GM23338 (cell line): Measurements from ENCODE around the gene GAS1. TPM values are rescaled to one million over a fixed set of nuclear protein-coding genes. Genes with fewer than 3 reads are reported as not detected.

Experiments used
- ATAC-seq: fragments of 200-7000 bp; cut with Tn5 transposase; 3 replicates; pipeline ENCODE4 v1.9.1; 2020
- DNase-seq: peaks from one replicate; pipeline ENCODE4 v3.0.0-alpha.2; 2015; ENCODE audit warnings: low spot score
- H2AFZ ChIP-seq: fragments of 200-600 bp; sonication (generic); 2 replicates; pipeline ENCODE4 v1.8.0; 2016; ENCODE audit warnings: antibody characterized with exemption, mild to moderate bottlenecking, moderate library complexity
- H3F3A ChIP-seq: fragments of 200-600 bp; sonication (generic); replicated peaks from 2 replicates; pipeline ENCODE4 v1.8.0; 2017; ENCODE audit warnings: antibody characterized with exemption, mixed run types, low read depth
- H3K27ac ChIP-seq: fragments of 200-600 bp; sonication (generic); 2 replicates; pipeline ENCODE4 v1.6.1; 2016; ENCODE audit warnings: low read depth
- H3K27me3 ChIP-seq: fragments of 200-600 bp; sonication (generic); 2 replicates; pipeline ENCODE4 v1.8.0; 2016; ENCODE audit warnings: mild to moderate bottlenecking, mixed run types, moderate library complexity; ENCODE audit not compliant: insufficient read depth
- H3K36me3 ChIP-seq: fragments of 200-600 bp; sonication (generic); 2 replicates; pipeline ENCODE4 v1.8.0; 2016; ENCODE audit warnings: mild to moderate bottlenecking; ENCODE audit not compliant: insufficient read depth
- H3K4me1 ChIP-seq: fragments of 200-600 bp; sonication (generic); 2 replicates; pipeline ENCODE4 v1.8.0; 2016; ENCODE audit warnings: mild to moderate bottlenecking, moderate library complexity; ENCODE audit not compliant: insufficient read depth
- H3K4me2 ChIP-seq: fragments of 200-600 bp; sonication (generic); 2 replicates; pipeline ENCODE4 v1.7.1; 2017; ENCODE audit warnings: mixed run types
- H3K4me3 ChIP-seq: fragments of 200-600 bp; sonication (generic); 2 replicates; pipeline ENCODE4 v1.6.1; 2016; ENCODE audit warnings: mixed run types
- H3K79me2 ChIP-seq: fragments of 200-600 bp; sonication (generic); replicated peaks from 2 replicates; pipeline ENCODE4 v1.8.0; 2017; ENCODE audit warnings: mild to moderate bottlenecking; ENCODE audit not compliant: insufficient read depth
- H3K9me2 ChIP-seq: fragments of 200-600 bp; sonication (generic); 2 replicates; pipeline ENCODE4 v1.8.0; 2017; ENCODE audit not compliant: insufficient read depth
- H4K20me1 ChIP-seq: fragments of 200-600 bp; sonication (generic); replicated peaks from 2 replicates; pipeline ENCODE4 v1.8.0; 2017; ENCODE audit warnings: mild to moderate bottlenecking; ENCODE audit not compliant: insufficient read depth
- H3K27ac Mint-ChIP-seq: 2 replicates; pipeline ENCODE4 v1.8.0; 2020; ENCODE audit warnings: inconsistent platforms, mild to moderate bottlenecking, moderate library complexity, mixed read lengths
- H3K27me3 Mint-ChIP-seq: 3 replicates; pipeline ENCODE4 v1.8.0; 2022; ENCODE audit warnings: low read depth, mild to moderate bottlenecking, moderate library complexity, mixed read lengths, inconsistent platforms; ENCODE audit not compliant: insufficient read depth, poor library complexity
- H3K36me3 Mint-ChIP-seq: 3 replicates; pipeline ENCODE4 v1.8.0; 2021; ENCODE audit warnings: low read depth, mild to moderate bottlenecking, inconsistent platforms, moderate library complexity, mixed read lengths
- H3K4me1 Mint-ChIP-seq: 3 replicates; pipeline ENCODE4 v1.8.0; 2020; ENCODE audit warnings: mild to moderate bottlenecking, inconsistent platforms, mixed read lengths
- H3K4me3 Mint-ChIP-seq: 3 replicates; pipeline ENCODE4 v1.8.0; 2021; ENCODE audit warnings: moderate library complexity, mild to moderate bottlenecking, inconsistent platforms, mixed read lengths
- H3K9me3 Mint-ChIP-seq: 3 replicates; pipeline ENCODE4 v1.8.0; 2020; ENCODE audit warnings: moderate library complexity, mild to moderate bottlenecking, inconsistent platforms, mixed read lengths
- CREB1 ChIP-seq: fragments of 250-450 bp; sonication (Bioruptor Pico); IDR thresholded peaks from 2 replicates; pipeline ENCODE4 v1.5.0; 2020; ENCODE audit warnings: low read depth, mild to moderate bottlenecking, moderate library complexity
- EZH2phosphoT487 ChIP-seq: fragments of 200-600 bp; sonication (generic); IDR thresholded peaks from one replicate; pipeline ENCODE4 v1.8.1; 2018; ENCODE audit warnings: antibody characterized with exemption; ENCODE audit not compliant: unreplicated experiment
- JUNB ChIP-seq: IDR thresholded peaks from one replicate; pipeline ENCODE4 v1.6.1; 2016; ENCODE audit warnings: antibody characterized with exemption; ENCODE audit not compliant: unreplicated experiment
- NANOG ChIP-seq: IDR thresholded peaks from 2 replicates; pipeline ENCODE4 v1.6.1; 2016; ENCODE audit warnings: antibody characterized with exemption, borderline replicate concordance
- POLR2AphosphoS5 ChIP-seq: IDR thresholded peaks from 2 replicates; pipeline ENCODE4 v1.6.1; 2016; ENCODE audit warnings: antibody characterized with exemption, low read depth
- STAT1 ChIP-seq: IDR thresholded peaks from one replicate; pipeline ENCODE4 v1.6.1; 2016; ENCODE audit warnings: antibody characterized with exemption; ENCODE audit not compliant: unreplicated experiment
- ZNF114 ChIP-seq: fragments of 250-450 bp; sonication (Bioruptor Pico); IDR thresholded peaks from 2 replicates; pipeline ENCODE4 v1.5.0; 2020; ENCODE audit warnings: mild to moderate bottlenecking, moderate library complexity
- ZNF331 ChIP-seq: fragments of 250-450 bp; sonication (Bioruptor Pico); IDR thresholded peaks from 2 replicates; pipeline ENCODE4 v1.5.0; 2020; ENCODE audit warnings: low read depth, mild to moderate bottlenecking, moderate library complexity
- polyA plus RNA-seq: library from polyadenylated mRNA; unstranded; fragments of >200 nt; fragmentation: Nextera tagmentation; extraction: Ambion mirVana; gene quantifications from 2 replicates; pipeline ENCODE4 v1.2.1, GENCODE V29; 2016
- total RNA-seq: library from RNA; depleted of rRNA; stranded (reverse); fragments of >200 nt; shearing (Covaris generic); gene quantifications from 2 replicates; pipeline ENCODE4 v1.2.3, GENCODE V29; 2014
- TF ChIP-seq, protein P1 (sequence below): IDR thresholded peaks from 2 replicates; pipeline ENCODE4 v1.6.1; 2016; ENCODE audit warnings: antibody characterized with exemption
- TF ChIP-seq, protein P2 (sequence below), 2 experiments: fragments of 200-600 bp in 1 of 2; sonication (generic) in 1 of 2; conservative IDR thresholded peaks; 2 replicates each; pipeline versions ENCODE4 v1.5.1 to v1.6.1; 2016 to 2017; ENCODE audit warnings: antibody characterized with exemption in 2 of 2, low read depth in 2 of 2, mild to moderate bottlenecking in 2 of 2, moderate library complexity in 1 of 2
- TF ChIP-seq, protein P3 (sequence below): fragments of 250-450 bp; sonication (Bioruptor Pico); IDR thresholded peaks from 2 replicates; pipeline ENCODE4 v1.5.0; 2020; ENCODE audit warnings: mild to moderate bottlenecking, moderate library complexity

GAS1 gene
- total and polyA plus RNA-seq, 2 experiments from 2014 or later: 1.4 to 7.7 TPM

DNA sequence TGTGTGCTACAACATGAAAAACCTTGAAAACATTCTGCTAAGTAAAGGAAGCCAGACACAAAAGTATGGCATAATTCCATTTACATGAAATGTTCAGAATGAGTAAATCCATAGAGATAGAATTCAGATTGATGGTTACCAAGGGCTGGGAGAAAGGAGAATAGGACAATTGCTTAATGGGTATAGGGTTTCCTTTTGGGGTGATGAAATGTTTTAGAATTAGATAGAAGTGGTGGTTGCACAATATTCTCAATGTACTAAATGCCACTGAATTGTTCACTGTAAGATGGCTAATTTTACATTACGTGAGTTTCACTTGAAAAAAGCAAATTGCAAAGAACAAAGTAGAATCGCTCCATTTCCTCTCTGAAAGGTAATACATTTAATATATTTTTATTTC lies 43.0 kb upstream of the GAS1 start:
- no peak for DNase-seq

DNA sequence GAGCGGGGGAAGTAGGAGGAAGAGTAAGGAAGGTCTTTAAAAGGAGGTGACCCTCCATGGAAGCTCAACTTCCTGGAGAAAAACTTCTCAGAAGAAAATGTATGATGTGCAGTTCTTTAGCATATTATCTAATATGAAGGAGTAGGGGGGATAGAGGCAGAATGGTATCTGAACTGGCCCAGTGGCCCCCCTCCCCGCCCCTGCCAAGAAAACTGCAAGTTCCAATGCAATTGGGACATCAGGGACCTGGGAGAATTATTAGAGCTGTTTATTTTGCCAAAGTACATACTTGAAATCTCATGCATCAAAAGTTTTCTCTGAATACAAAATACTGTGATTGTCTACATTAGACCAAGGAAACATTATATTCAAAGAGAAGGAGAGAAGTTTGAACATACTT lies 40.6 kb upstream of the GAS1 start:
- Histone ChIP-seq H3K4me2 (no peak overlapping the region), H3K36me3 (no peaks in the 10 kb centered on the region), H3K4me1 (no peaks in the 10 kb centered on the region), H3K4me3 (no peak overlapping the region), H3F3A (no peaks in the 10 kb centered on the region), H3K27me3 (no peaks in the 10 kb centered on the region), H4K20me1 (no peaks in the 10 kb centered on the region), H2AFZ (no peak overlapping the region), H3K27ac (no peak overlapping the region), H3K9me2 (no peaks in the 10 kb centered on the region), H3K79me2 (no peaks in the 10 kb centered on the region)
- Mint-ChIP-seq H3K4me3 (no peak overlapping the region), H3K36me3 (no peaks in the 10 kb centered on the region), H3K9me3 (no peaks in the 10 kb centered on the region), H3K27ac (no peak overlapping the region), H3K27me3 (peaks cover 1% of the 10 kb centered on the region), H3K4me1 (no peaks in the 10 kb centered on the region)
- no peak for DNase-seq
- no peak for ATAC-seq
- TF ChIP-seq, protein P1, sequence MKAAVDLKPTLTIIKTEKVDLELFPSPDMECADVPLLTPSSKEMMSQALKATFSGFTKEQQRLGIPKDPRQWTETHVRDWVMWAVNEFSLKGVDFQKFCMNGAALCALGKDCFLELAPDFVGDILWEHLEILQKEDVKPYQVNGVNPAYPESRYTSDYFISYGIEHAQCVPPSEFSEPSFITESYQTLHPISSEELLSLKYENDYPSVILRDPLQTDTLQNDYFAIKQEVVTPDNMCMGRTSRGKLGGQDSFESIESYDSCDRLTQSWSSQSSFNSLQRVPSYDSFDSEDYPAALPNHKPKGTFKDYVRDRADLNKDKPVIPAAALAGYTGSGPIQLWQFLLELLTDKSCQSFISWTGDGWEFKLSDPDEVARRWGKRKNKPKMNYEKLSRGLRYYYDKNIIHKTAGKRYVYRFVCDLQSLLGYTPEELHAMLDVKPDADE: no peak
- TF ChIP-seq, protein P2, sequence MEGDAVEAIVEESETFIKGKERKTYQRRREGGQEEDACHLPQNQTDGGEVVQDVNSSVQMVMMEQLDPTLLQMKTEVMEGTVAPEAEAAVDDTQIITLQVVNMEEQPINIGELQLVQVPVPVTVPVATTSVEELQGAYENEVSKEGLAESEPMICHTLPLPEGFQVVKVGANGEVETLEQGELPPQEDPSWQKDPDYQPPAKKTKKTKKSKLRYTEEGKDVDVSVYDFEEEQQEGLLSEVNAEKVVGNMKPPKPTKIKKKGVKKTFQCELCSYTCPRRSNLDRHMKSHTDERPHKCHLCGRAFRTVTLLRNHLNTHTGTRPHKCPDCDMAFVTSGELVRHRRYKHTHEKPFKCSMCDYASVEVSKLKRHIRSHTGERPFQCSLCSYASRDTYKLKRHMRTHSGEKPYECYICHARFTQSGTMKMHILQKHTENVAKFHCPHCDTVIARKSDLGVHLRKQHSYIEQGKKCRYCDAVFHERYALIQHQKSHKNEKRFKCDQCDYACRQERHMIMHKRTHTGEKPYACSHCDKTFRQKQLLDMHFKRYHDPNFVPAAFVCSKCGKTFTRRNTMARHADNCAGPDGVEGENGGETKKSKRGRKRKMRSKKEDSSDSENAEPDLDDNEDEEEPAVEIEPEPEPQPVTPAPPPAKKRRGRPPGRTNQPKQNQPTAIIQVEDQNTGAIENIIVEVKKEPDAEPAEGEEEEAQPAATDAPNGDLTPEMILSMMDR (conservative IDR thresholded peaks at IDR 0.05; ENCODE audit: low read depth in 2 of 2): no peak
- TF ChIP-seq CREB1 (CRISPR knock-in tag): no peak
- TF ChIP-seq POLR2AphosphoS5: no peak
- no peak for TF ChIP-seq ZNF114 (CRISPR knock-in tag)
- TF ChIP-seq, protein P3, sequence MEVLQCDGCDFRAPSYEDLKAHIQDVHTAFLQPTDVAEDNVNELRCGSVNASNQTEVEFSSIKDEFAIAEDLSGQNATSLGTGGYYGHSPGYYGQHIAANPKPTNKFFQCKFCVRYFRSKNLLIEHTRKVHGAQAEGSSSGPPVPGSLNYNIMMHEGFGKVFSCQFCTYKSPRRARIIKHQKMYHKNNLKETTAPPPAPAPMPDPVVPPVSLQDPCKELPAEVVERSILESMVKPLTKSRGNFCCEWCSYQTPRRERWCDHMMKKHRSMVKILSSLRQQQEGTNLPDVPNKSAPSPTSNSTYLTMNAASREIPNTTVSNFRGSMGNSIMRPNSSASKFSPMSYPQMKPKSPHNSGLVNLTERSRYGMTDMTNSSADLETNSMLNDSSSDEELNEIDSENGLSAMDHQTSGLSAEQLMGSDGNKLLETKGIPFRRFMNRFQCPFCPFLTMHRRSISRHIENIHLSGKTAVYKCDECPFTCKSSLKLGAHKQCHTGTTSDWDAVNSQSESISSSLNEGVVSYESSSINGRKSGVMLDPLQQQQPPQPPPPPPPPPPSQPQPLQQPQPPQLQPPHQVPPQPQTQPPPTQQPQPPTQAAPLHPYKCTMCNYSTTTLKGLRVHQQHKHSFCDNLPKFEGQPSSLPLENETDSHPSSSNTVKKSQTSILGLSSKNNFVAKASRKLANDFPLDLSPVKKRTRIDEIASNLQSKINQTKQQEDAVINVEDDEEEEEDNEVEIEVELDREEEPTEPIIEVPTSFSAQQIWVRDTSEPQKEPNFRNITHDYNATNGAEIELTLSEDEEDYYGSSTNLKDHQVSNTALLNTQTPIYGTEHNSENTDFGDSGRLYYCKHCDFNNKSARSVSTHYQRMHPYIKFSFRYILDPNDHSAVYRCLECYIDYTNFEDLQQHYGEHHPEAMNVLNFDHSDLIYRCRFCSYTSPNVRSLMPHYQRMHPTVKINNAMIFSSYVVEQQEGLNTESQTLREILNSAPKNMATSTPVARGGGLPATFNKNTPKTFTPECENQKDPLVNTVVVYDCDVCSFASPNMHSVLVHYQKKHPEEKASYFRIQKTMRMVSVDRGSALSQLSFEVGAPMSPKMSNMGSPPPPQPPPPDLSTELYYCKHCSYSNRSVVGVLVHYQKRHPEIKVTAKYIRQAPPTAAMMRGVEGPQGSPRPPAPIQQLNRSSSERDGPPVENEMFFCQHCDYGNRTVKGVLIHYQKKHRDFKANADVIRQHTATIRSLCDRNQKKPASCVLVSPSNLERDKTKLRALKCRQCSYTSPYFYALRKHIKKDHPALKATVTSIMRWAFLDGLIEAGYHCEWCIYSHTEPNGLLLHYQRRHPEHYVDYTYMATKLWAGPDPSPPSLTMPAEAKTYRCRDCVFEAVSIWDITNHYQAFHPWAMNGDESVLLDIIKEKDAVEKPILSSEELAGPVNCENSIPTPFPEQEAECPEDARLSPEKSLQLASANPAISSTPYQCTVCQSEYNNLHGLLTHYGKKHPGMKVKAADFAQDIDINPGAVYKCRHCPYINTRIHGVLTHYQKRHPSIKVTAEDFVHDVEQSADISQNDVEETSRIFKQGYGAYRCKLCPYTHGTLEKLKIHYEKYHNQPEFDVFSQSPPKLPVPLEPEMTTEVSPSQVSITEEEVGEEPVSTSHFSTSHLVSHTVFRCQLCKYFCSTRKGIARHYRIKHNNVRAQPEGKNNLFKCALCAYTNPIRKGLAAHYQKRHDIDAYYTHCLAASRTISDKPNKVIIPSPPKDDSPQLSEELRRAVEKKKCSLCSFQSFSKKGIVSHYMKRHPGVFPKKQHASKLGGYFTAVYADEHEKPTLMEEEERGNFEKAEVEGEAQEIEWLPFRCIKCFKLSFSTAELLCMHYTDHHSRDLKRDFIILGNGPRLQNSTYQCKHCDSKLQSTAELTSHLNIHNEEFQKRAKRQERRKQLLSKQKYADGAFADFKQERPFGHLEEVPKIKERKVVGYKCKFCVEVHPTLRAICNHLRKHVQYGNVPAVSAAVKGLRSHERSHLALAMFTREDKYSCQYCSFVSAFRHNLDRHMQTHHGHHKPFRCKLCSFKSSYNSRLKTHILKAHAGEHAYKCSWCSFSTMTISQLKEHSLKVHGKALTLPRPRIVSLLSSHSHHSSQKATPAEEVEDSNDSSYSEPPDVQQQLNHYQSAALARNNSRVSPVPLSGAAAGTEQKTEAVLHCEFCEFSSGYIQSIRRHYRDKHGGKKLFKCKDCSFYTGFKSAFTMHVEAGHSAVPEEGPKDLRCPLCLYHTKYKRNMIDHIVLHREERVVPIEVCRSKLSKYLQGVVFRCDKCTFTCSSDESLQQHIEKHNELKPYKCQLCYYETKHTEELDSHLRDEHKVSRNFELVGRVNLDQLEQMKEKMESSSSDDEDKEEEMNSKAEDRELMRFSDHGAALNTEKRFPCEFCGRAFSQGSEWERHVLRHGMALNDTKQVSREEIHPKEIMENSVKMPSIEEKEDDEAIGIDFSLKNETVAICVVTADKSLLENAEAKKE (CRISPR knock-in tag): no peak
- no peak for TF ChIP-seq EZH2phosphoT487

More for the DNA sequence above, 43.0 kb upstream of the GAS1 start:
- H3K4me1 Mint-ChIP-seq: no peaks in the 10 kb centered on the region
- no peak overlapping the region for H3K4me2 ChIP-seq
- no peak overlapping the region for H2AFZ ChIP-seq
- H3K36me3 ChIP-seq: no peaks in the 10 kb centered on the region
- no peaks in the 10 kb centered on the region for H3K9me3 Mint-ChIP-seq
- H3K4me3 ChIP-seq: no peak overlapping the region
- ATAC-seq: no peak
- no peaks in the 10 kb centered on the region for H4K20me1 ChIP-seq
- TF ChIP-seq, protein P2 (conservative IDR thresholded peaks at IDR 0.05; ENCODE audit: low read depth in 2 of 2): no peak
- no peak for TF ChIP-seq ZNF331 (CRISPR knock-in tag)
- no peak for TF ChIP-seq EZH2phosphoT487
- TF ChIP-seq STAT1: no peak
- no peak for TF ChIP-seq JUNB
- TF ChIP-seq NANOG: no peak
- TF ChIP-seq CREB1 (CRISPR knock-in tag): no peak
- no peak for TF ChIP-seq ZNF114 (CRISPR knock-in tag)
- no peak overlapping the region for H3K4me3 Mint-ChIP-seq
- H3K9me2 ChIP-seq: no peaks in the 10 kb centered on the region
- H3F3A ChIP-seq: no peaks in the 10 kb centered on the region
- H3K36me3 Mint-ChIP-seq: no peaks in the 10 kb centered on the region
- H3K27me3 ChIP-seq: no peaks in the 10 kb centered on the region
- H3K27ac ChIP-seq: no peak overlapping the region
- no peaks in the 10 kb centered on the region for H3K4me1 ChIP-seq
- H3K79me2 ChIP-seq: no peaks in the 10 kb centered on the region
- peaks cover 1% of the 10 kb centered on the region for H3K27me3 Mint-ChIP-seq
- H3K27ac Mint-ChIP-seq: no peak overlapping the region
